ENCODE measurements around the gene RAB3GAP1.

RAB3GAP1 gene

DNA sequence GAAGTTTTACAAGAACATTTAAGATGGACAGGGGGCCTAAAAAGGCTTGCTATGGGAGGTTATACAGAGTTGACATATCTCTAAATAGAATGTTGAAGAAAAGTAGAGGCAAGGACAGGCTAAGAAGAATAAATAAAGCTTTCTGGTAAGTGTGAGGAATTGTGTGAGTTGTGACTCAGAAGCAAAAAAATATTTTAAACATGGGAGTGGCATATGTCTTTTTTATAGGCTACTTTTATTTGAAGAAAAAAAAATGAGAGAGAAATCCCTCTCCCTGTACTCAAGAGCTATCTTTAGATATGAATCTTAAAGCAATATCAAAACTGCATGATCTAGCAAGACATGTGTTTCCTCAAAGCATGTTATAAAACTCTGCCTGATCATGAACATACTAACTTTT, 41.1 kb downstream of the RAB3GAP1 start:
- no peak for DNase-seq (ENCODE audit: low read depth)
- TF ChIP-seq CTCF (IDR thresholded peaks at IDR 0.05; ENCODE audit: insufficient read depth, low read depth, low read length, missing control alignments) = no peak
- no peak overlapping the region for H3K4me3 ChIP-seq (ENCODE audit: low read depth, low read length)

- no peak for TF ChIP-seq CTCF (IDR thresholded peaks at IDR 0.05; ENCODE audit: insufficient read depth, low read depth, low read length, missing control alignments)
- no peak for DNase-seq (ENCODE audit: low read depth)
- no peak overlapping the region for H3K4me3 ChIP-seq (ENCODE audit: low read depth, low read length)
These were observed 41.7 kb downstream of the RAB3GAP1 start for GRCh38 chr2:135093670-135094330.

- no peak for DNase-seq (ENCODE audit: low read depth)
- no peak for TF ChIP-seq CTCF (IDR thresholded peaks at IDR 0.05; ENCODE audit: insufficient read depth, low read depth, low read length, missing control alignments)
- H3K4me3 ChIP-seq (ENCODE audit: low read depth, low read length) = no peak overlapping the region
These were observed 42.4 kb downstream of the RAB3GAP1 start for GRCh38 chr2:135094508-135094907.

DNA sequence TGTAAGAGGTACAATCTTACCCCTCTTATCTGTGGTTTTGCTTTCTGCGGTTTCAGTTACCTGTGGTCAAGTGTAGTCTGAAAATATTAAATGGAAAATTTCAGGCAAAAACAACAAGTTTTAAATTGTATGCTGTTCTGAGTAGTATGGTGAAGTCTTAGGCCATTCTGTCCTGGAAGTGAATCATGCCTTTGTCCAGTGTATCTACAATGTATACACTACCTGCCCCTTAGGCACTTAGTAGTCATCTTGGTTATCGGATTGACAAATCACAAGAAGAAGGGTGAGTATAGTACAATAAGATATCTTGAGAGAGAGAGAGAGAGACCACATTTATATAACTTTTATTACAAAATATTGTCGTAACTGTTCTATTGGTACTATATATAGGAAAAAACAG, 43.5 kb downstream of the RAB3GAP1 start:
- no peak for TF ChIP-seq CTCF (IDR thresholded peaks at IDR 0.05; ENCODE audit: insufficient read depth, low read depth, low read length, missing control alignments)
- no peak overlapping the region for H3K4me3 ChIP-seq (ENCODE audit: low read depth, low read length)
- no peak for DNase-seq (ENCODE audit: low read depth)

DNA sequence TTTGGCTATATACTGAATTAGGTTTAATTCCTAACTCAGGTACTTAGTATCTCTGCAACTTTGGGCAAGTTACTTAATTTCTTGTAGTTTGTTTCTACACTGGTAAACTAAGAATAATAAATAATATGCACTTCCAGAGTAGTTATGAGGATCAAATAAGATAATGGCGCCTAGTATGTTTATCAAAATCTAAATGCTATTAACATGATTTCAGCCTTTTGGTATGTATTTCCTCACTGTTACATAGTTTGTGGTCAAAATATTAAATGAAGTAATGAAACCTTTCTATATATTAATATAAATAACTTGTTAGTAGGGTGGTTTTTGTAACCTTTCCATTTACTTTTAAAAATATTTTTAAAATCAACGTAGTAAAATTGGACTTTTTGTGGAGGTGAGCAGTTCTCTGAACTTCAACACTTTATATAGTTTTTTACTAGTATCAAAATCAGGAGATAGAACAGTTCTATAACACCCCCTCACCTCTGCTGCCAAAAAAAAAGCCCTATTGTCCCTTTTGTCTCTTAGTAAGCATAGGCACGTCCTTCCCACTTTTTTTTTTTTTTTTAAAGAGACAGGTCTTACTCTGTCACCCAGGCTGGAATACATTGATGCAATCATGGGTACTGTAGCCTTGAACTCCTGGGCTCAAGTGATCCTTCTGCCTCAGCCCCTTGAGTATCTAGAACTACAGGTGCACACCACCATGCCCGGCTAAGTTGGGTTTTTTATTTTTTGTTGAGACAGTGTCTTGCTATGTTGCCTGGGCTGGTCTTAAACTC, 44.8 kb downstream of the RAB3GAP1 start:
- H3K4me3 ChIP-seq (ENCODE audit: low read depth, low read length) = no peak overlapping the region
- DNase-seq (ENCODE audit: low read depth) = no peak
- TF ChIP-seq CTCF (IDR thresholded peaks at IDR 0.05; ENCODE audit: insufficient read depth, low read depth, low read length, missing control alignments) = no peak

DNA sequence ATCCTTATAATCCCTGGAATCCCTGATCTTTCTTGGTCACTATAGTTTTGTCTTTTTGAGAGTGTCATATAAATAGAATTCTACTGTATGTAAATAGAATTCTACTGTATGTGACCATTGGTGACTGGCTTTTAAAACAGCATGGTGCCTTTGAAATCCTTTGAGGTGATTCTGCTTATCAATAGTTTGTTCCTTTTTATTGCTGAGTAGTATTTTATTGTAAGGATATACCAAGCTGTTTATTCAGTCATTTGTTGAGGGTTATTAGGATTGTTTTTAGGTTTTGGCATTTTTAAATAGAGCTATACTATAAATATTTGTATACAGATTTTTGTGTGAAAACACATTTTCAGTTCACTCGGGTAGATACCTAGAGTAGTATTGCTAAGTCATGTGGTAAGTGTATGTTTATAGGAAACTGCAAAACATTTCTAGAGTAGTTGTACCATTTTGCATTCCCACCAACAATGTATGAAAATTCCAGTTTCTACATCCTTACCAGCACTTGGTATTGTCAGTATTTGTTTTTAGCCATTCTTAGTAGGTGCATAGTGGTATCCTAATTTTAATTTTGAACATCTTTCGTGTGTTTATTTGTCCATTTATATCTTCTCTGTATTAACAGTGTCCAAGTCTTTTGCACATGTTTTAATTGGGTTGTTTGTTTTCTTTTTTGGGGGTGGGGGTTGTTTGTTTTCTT, 45.6 kb downstream of the RAB3GAP1 start:
- no peak for TF ChIP-seq CTCF (IDR thresholded peaks at IDR 0.05; ENCODE audit: insufficient read depth, low read depth, low read length, missing control alignments)
- H3K4me3 ChIP-seq (ENCODE audit: low read depth, low read length) = no peak overlapping the region
- DNase-seq (ENCODE audit: low read depth) = no peak
